HCT116 (cell line): ENCODE data around the gene ACP1.

Experiments used
- CEBPB ChIP-seq: IDR thresholded peaks from 2 replicates; pipeline ENCODE4 v1.6.1; 2012; ENCODE audit warnings: low read depth
- EGR1 ChIP-seq: IDR thresholded peaks from 2 replicates; pipeline ENCODE4 v1.6.1; 2012; ENCODE audit warnings: low read depth
- EZH2 ChIP-seq: fragments of 200-600 bp; sonication (generic); IDR thresholded peaks from 2 replicates; pipeline ENCODE4 v1.6.1; 2017; ENCODE audit warnings: antibody characterized with exemption, mixed run types
- POLR2A ChIP-seq: IDR thresholded peaks from 2 replicates; pipeline ENCODE4 v1.7.0; 2011; ENCODE audit warnings: borderline replicate concordance; ENCODE audit not compliant: insufficient read depth, insufficient read length; ENCODE audit errors: extremely low read depth
- POLR2AphosphoS5 ChIP-seq: IDR thresholded peaks from 2 replicates; pipeline ENCODE4 v1.6.1; 2011; ENCODE audit warnings: mild to moderate bottlenecking, low read depth, low read length, moderate library complexity
- SP1 ChIP-seq: IDR thresholded peaks from 2 replicates; pipeline ENCODE4 v1.6.1; 2012; ENCODE audit warnings: low read depth
- YY1 ChIP-seq: IDR thresholded peaks from 2 replicates; pipeline ENCODE4 v1.6.1; 2011; ENCODE audit warnings: low read length, low read depth, moderate library complexity, mild to moderate bottlenecking; ENCODE audit not compliant: insufficient replicate concordance; ENCODE audit errors: extremely low read depth
- ZNF274 ChIP-seq: fragments of 200-500 bp; sonication (Bioruptor generic); IDR thresholded peaks from 2 replicates; pipeline ENCODE4 v1.6.1; 2014; ENCODE audit warnings: mild to moderate bottlenecking, low read depth, low read length, inconsistent platforms
- TF ChIP-seq, protein P1 (sequence below), 3 experiments: fragments of 200-600 bp in 1 of 3; sonication (generic) in 1 of 3; IDR thresholded peaks in 2 of 3; conservative IDR thresholded peaks in 1 of 3; 2 replicates each; pipeline ENCODE4 v1.5.1; 2012 to 2017; ENCODE audit warnings: low read depth in 2 of 3, low read length in 2 of 3, antibody characterized with exemption in 1 of 3, borderline replicate concordance in 1 of 3, control low read depth in 1 of 3, mild to moderate bottlenecking in 1 of 3, mixed read lengths in 1 of 3, mixed run types in 1 of 3, moderate library complexity in 1 of 3; ENCODE audit not compliant: insufficient read depth in 1 of 3
- TF ChIP-seq, protein P2 (sequence below): IDR thresholded peaks from 2 replicates; pipeline ENCODE4 v1.6.1; 2012
- TF ChIP-seq, protein P3 (sequence below): IDR thresholded peaks from 2 replicates; pipeline ENCODE4 v1.6.1; 2012; ENCODE audit warnings: low read depth
- TF ChIP-seq, protein P4 (sequence below): IDR thresholded peaks from 2 replicates; pipeline ENCODE4 v1.6.1; 2012

- TF ChIP-seq EZH2: no peak
- TF ChIP-seq, protein P1, sequence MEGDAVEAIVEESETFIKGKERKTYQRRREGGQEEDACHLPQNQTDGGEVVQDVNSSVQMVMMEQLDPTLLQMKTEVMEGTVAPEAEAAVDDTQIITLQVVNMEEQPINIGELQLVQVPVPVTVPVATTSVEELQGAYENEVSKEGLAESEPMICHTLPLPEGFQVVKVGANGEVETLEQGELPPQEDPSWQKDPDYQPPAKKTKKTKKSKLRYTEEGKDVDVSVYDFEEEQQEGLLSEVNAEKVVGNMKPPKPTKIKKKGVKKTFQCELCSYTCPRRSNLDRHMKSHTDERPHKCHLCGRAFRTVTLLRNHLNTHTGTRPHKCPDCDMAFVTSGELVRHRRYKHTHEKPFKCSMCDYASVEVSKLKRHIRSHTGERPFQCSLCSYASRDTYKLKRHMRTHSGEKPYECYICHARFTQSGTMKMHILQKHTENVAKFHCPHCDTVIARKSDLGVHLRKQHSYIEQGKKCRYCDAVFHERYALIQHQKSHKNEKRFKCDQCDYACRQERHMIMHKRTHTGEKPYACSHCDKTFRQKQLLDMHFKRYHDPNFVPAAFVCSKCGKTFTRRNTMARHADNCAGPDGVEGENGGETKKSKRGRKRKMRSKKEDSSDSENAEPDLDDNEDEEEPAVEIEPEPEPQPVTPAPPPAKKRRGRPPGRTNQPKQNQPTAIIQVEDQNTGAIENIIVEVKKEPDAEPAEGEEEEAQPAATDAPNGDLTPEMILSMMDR (IDR thresholded peaks at IDR 0.05 in 2 of 3, conservative IDR thresholded peaks at IDR 0.05 in 1 of 3; ENCODE audit: borderline replicate concordance in 1 of 3, insufficient read depth in 1 of 3, low read depth in 2 of 3, low read length in 2 of 3): no peak
- no peak for TF ChIP-seq POLR2AphosphoS5
- TF ChIP-seq ZNF274: no peak
- no peak for TF ChIP-seq POLR2A
- TF ChIP-seq, protein P2, sequence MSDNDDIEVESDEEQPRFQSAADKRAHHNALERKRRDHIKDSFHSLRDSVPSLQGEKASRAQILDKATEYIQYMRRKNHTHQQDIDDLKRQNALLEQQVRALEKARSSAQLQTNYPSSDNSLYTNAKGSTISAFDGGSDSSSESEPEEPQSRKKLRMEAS: no peak
- TF ChIP-seq, protein P3, sequence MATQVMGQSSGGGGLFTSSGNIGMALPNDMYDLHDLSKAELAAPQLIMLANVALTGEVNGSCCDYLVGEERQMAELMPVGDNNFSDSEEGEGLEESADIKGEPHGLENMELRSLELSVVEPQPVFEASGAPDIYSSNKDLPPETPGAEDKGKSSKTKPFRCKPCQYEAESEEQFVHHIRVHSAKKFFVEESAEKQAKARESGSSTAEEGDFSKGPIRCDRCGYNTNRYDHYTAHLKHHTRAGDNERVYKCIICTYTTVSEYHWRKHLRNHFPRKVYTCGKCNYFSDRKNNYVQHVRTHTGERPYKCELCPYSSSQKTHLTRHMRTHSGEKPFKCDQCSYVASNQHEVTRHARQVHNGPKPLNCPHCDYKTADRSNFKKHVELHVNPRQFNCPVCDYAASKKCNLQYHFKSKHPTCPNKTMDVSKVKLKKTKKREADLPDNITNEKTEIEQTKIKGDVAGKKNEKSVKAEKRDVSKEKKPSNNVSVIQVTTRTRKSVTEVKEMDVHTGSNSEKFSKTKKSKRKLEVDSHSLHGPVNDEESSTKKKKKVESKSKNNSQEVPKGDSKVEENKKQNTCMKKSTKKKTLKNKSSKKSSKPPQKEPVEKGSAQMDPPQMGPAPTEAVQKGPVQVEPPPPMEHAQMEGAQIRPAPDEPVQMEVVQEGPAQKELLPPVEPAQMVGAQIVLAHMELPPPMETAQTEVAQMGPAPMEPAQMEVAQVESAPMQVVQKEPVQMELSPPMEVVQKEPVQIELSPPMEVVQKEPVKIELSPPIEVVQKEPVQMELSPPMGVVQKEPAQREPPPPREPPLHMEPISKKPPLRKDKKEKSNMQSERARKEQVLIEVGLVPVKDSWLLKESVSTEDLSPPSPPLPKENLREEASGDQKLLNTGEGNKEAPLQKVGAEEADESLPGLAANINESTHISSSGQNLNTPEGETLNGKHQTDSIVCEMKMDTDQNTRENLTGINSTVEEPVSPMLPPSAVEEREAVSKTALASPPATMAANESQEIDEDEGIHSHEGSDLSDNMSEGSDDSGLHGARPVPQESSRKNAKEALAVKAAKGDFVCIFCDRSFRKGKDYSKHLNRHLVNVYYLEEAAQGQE: no peak
- no peak for TF ChIP-seq EGR1
- TF ChIP-seq, protein P4, sequence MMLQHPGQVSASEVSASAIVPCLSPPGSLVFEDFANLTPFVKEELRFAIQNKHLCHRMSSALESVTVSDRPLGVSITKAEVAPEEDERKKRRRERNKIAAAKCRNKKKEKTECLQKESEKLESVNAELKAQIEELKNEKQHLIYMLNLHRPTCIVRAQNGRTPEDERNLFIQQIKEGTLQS: no peak
- TF ChIP-seq SP1: no peak
- no peak for TF ChIP-seq YY1
- TF ChIP-seq CEBPB: no peak
Measured at GRCh38 chr2:317501-318424, 53.0 kb downstream of the ACP1 start.
